ENCODE measurements around the gene ADPRM. TPM values are rescaled to one million over a fixed set of nuclear protein-coding genes. Genes with fewer than 3 reads are reported as not detected.
"Not testable (repeated sequence)": the region's sequence is repeated elsewhere in the genome, so short reads cannot be mapped to it uniquely, and the experiment has no call there.

The ADPRM gene
- 10.5 TPM for polyA plus RNA-seq (2013, experiment 1 of 2; ENCODE audit: insufficient read length)
- 13.0 TPM for polyA plus RNA-seq (2013, experiment 2 of 2; ENCODE audit: insufficient read length)

GRCh38 chr17:10697092-10698081 lies at the start of gene ADPRM, which contains the start of gene SCO1:
Gene ADPRM (plus strand): TSS chr17:10697594. CDS start chr17:10704927, 7,333 bp downstream.
Gene SCO1 (minus strand): TSS chr17:10697533. CDS start chr17:10697507, 26 bp downstream.
- peak; percentile 94 for DNase-seq

GRCh38 chr17:10648381-10648780 lies 49.0 kb upstream of the ADPRM start:
- peak; percentile 54 for DNase-seq

- peak; percentile 71 for DNase-seq
Observed at GRCh38 chr17:10648956-10649355, 48.4 kb upstream of the ADPRM start.

GRCh38 chr17:10649602-10650001 lies 47.8 kb upstream of the ADPRM start:
- DNase-seq = no peak

GRCh38 chr17:10651927-10652326 lies 45.5 kb upstream of the ADPRM start:
- no peak for DNase-seq

GRCh38 chr17:10652984-10653659 lies 44.3 kb upstream of the ADPRM start:
- DNase-seq = no peak

GRCh38 chr17:10653987-10654386 lies 43.4 kb upstream of the ADPRM start:
- no peak for DNase-seq

GRCh38 chr17:10657148-10657547 lies 40.2 kb upstream of the ADPRM start, which contains the start of gene MYH3:
Gene MYH3 (minus strand): TSS chr17:10657309. CDS start chr17:10655064, 2,245 bp downstream.
- DNase-seq = no peak

GRCh38 chr17:10657879-10658278 lies 39.5 kb upstream of the ADPRM start:
- no peak for DNase-seq

GRCh38 chr17:10661437-10661836 lies 36.0 kb upstream of the ADPRM start:
- DNase-seq = no peak

- no peak for DNase-seq
Observed at GRCh38 chr17:10663231-10663630, 34.2 kb upstream of the ADPRM start.

- no peak for DNase-seq
Observed at GRCh38 chr17:10664571-10664970, 32.8 kb upstream of the ADPRM start.

- DNase-seq = no peak
Observed at GRCh38 chr17:10666906-10667305, 30.5 kb upstream of the ADPRM start.

GRCh38 chr17:10668775-10669174 lies 28.6 kb upstream of the ADPRM start:
- DNase-seq = peak; percentile 65

GRCh38 chr17:10673312-10673711 lies 24.1 kb upstream of the ADPRM start:
- peak; percentile 16 for DNase-seq

- DNase-seq = no peak
Observed at GRCh38 chr17:10674704-10675103, 22.7 kb upstream of the ADPRM start.

- DNase-seq = peak; percentile 94
Observed at GRCh38 chr17:10681866-10682446, 15.4 kb upstream of the ADPRM start.

- DNase-seq = peak; percentile 65
Observed at GRCh38 chr17:10683853-10684252, 13.5 kb upstream of the ADPRM start.

GRCh38 chr17:10687499-10687898 lies 9.9 kb upstream of the ADPRM start:
- DNase-seq = no peak

GRCh38 chr17:10695875-10696407 lies 1.5 kb upstream of the ADPRM start:
- not testable (repeated sequence) for DNase-seq

GRCh38 chr17:10698096-10698818 lies 863 bp downstream of the ADPRM start:
- peak; percentile 17 for DNase-seq

GRCh38 chr17:10699856-10700255 lies 2.5 kb downstream of the ADPRM start:
- no peak for DNase-seq
